ENCODE results near the gene GPR17.

DNA sequence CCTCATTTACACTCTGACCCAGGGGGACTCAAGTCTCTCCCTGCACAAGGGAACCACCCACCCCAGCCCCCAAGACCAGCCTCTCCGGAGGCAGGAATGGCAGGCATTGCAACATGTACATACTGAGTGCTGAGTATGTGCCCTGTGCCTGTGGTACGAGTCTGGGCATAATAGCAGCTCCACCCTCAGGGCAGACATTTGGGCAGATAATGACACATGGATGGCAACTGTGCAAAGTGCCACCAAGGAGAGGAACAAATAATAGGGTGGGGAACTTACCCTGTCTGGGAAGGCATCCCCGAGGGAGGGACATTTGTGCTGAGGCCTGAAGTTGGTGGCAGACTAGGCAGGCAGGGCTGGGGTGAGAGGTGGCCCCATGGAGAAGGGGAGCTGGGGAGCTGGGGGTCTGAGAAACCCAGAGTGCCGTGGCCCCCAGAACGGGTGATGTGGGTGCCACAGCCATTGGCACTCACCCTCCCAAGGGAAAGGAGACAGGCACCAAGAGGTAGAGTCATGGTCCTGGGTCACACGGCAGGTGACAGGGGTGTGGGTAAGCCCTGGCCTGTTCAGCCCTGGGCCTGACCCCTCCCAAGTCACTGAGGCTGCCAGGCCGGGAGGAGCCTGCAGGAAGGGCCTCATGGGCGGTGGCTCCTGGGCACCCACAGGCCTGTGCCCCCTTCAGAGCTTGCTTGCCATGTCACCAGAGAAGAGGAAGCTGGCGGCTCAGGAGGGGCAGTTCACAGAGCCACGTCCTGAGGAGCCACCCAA is 15.7 kb upstream of the GPR17 start:
- TF ChIP-seq, protein P1, sequence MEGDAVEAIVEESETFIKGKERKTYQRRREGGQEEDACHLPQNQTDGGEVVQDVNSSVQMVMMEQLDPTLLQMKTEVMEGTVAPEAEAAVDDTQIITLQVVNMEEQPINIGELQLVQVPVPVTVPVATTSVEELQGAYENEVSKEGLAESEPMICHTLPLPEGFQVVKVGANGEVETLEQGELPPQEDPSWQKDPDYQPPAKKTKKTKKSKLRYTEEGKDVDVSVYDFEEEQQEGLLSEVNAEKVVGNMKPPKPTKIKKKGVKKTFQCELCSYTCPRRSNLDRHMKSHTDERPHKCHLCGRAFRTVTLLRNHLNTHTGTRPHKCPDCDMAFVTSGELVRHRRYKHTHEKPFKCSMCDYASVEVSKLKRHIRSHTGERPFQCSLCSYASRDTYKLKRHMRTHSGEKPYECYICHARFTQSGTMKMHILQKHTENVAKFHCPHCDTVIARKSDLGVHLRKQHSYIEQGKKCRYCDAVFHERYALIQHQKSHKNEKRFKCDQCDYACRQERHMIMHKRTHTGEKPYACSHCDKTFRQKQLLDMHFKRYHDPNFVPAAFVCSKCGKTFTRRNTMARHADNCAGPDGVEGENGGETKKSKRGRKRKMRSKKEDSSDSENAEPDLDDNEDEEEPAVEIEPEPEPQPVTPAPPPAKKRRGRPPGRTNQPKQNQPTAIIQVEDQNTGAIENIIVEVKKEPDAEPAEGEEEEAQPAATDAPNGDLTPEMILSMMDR (IDR thresholded peaks at IDR 0.05; ENCODE audit: insufficient read depth, low read length, poor library complexity, severe bottlenecking): no peak
- TF ChIP-seq EZH2phosphoT487 (conservative IDR thresholded peaks at IDR 0.05; ENCODE audit: low read length): no peak

Data from SU-DHL-6 (cell line).